GM10266 (cell line): ENCODE measurements around the gene CHST4.
"Not testable (repeated sequence)": the region's sequence is repeated elsewhere in the genome, so short reads cannot be mapped to it uniquely, and the experiment has no call there.

Experiments
- DNase-seq: peaks from one replicate; pipeline ENCODE4 v3.0.0; 2012; ENCODE audit errors: extremely low spot score
- TF ChIP-seq, protein P1 (sequence below): IDR thresholded peaks from 2 replicates; pipeline ENCODE4 v1.5.1; 2012; ENCODE audit warnings: mild to moderate bottlenecking, low read depth; ENCODE audit not compliant: control insufficient read depth, insufficient read depth; ENCODE audit errors: missing control alignments

Gene CHST4

DNA sequence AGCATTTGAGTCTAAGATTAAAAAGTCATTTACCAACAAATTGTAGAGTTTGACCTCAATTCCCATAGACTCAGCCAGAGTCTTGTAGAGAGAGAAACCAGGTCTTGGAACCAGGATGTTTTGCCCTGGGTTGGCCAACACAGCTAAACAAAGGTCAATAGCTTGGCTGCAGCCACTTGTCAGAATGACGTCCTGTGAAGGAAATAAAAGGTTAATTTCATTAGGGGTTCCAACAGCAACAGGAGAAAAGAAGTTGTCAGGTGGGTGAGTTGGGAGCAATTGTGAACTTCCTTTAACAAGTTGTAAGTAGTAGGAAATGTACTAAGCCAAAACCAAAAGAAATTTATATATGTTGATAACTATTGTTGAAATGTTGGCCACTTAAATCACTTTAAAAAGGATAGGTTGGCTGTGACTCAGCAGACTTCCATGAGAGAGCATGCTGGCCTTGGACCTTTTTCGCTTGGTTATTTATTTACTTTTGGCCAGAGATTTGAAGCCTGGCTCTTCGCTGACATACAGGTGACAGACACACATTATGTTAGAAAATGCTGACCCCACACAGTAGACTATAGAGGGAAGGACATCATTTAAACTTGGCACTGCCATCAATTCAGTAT, 46.4 kb downstream of the CHST4 start:
- DNase-seq = no peak
- TF ChIP-seq, protein P1, sequence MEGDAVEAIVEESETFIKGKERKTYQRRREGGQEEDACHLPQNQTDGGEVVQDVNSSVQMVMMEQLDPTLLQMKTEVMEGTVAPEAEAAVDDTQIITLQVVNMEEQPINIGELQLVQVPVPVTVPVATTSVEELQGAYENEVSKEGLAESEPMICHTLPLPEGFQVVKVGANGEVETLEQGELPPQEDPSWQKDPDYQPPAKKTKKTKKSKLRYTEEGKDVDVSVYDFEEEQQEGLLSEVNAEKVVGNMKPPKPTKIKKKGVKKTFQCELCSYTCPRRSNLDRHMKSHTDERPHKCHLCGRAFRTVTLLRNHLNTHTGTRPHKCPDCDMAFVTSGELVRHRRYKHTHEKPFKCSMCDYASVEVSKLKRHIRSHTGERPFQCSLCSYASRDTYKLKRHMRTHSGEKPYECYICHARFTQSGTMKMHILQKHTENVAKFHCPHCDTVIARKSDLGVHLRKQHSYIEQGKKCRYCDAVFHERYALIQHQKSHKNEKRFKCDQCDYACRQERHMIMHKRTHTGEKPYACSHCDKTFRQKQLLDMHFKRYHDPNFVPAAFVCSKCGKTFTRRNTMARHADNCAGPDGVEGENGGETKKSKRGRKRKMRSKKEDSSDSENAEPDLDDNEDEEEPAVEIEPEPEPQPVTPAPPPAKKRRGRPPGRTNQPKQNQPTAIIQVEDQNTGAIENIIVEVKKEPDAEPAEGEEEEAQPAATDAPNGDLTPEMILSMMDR = no peak

DNA sequence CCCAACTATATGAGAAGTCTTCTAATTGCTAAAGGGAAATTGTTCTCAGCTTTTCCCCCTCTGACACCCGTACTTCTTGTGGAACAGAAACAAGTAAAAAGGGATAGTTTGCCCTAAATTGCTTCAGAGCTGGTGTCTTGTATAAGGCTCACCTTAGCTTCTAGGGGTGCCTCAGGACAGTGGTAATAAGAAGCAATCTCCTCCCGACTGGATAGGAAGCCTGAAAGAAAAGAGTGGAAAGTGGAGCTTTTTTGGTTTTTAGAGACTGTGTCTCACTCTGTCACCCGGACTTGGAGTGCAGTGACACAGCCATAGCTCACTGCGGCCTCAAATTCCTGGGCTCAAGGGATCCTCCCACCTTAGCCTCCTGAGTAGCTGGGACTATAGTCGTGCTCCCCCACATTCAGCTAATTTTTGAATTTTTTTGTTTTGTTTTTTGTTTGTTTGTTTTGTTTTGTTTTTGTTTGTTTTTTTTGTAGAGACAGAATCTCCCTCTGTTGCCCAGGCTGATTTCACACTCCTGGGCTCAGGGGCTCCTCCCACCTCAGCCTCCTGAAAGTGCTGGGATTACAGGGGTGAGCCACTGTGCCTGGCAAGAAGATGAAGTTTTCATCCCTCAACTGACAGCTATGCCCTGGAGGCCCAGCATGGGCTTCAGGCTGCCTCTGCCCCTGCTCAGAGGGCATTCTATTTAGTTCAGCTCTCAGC, 47.3 kb downstream of the CHST4 start:
- TF ChIP-seq, protein P1 = no peak
- DNase-seq = no peak

DNA sequence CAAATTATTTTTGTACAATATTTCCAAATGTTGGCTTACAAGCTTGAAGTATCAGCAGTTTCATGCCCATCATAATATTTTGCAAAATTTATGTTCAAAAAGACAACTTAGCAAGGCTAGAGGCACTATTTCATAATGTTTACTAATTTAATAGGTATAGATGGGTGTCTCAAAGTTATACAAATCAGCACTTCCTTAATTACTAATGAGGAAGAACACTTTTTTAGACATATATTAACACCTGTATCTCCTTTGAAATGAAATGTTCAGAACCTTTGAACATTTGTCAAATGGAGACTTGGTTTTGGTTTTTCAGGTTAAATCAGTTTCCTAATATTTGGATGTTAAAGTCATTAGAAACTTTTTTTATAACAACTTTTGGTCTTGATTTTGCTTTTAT, 48.5 kb downstream of the CHST4 start:
- TF ChIP-seq, protein P1 = no peak
- DNase-seq = no peak

DNA sequence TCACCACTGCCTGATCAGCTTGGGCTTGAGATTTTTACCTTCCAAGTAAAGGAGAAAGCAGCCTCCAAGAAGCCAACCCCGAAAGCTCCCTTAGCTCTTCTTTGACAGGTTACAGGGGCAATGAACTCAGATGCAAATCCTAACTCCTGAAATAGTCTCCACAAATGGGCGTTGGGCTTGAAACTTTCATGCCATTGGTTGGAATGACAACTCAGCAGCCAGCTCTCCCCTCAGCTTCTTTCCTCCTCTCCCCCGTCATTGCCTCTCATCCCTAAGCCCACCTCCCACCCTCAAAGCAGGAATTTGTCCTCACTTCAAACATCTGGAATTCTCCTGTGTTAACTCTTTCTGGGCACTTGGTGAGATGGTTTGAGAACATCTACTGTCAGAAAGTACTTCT, 50.7 kb downstream of the CHST4 start, which contains the start of gene TAT:
TAT (minus strand) TSS at position 122 of the 400 bp plus-strand sequence. CDS start 677 bp downstream, outside the sequence.
- TF ChIP-seq, protein P1 = no peak
- no peak for DNase-seq

DNA sequence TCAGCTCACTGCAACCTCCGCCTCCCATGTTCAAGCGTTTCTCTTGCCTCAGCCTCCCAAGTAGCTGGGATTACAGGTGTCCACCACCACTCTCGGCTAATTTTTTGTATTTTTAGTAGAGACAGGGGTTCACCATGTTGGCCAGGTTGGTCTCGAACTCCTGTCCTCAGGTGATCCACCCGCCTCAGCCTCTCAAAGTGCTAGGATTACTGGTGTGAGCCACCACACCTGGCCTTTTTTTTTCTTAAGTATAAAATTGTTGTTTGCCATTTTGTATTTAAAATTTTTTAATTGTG, 56.3 kb downstream of the CHST4 start:
- DNase-seq = not testable (repeated sequence)

DNA sequence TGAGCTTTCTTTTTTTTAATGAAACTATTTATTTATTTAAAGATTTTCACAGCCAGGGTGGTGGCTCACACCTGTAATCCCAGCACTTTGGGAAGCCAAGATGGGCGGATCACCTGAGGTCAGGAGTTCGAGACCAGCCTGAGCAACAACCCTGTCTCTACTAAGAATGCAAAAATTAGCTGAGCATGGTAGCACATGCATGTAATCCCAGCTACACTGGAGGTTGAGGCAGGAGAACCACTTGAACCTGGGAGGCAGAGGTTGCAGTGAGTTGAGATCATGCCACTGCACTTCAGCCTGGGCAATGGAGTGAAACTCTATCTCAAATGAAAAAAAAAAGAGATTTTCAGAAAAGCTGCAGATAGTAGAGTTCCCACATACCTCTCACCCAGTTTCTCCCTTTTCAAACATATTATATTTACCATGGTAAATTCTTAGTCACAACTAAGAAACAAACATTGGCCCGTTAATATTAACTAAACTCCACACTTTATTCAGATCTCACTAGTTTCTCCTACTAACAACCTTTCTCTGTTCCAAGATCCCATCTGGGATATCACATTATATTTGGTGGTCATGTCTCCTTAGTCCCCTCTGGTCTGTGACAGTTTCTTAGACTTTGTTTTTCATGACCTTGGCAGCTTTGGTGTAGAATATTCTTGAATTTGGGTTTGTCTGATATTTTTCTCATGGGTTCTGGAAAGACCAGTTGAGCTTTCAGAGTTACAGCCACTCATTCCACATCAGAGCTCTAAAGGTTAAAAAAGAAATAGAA, 58.5 kb downstream of the CHST4 start:
- TF ChIP-seq, protein P1 = no peak
- DNase-seq = no peak

DNA sequence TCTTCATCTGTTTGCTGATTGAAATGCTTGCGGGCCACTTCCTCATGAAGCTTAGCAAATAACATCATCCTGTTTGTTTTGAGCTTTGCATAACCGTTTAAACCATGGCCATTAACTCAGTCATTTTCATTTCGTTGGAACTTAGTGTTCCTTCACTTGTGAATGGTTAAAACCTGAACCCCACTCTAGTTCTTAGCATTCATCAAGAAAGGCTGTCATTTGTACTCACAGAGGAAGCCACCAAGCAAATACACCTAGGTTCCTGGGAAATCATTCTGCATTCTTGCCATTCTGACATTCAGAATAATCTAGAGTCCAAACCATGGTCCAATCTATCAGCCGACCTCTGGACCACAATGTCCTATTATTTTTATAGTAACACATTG, 59.1 kb downstream of the CHST4 start:
- DNase-seq = no peak
- TF ChIP-seq, protein P1 = no peak
